Stimulated activated CD8-positive, alpha-beta memory T cell treated with anti-CD3 and anti-CD28 coated beads, Interleukin-7, amount 100 ng/mL, for 24 hours (primary cell): Measurements from ENCODE around the gene SLC6A18.

Source experiments
- DNase-seq: peaks from one replicate; pipeline ENCODE4 v3.0.0-alpha.2; 2020; ENCODE audit warnings: low read depth

Gene SLC6A18

GRCh38 chr5:1202798-1203185, 22.4 kb upstream of the SLC6A18 start:
- no peak for DNase-seq

- DNase-seq = no peak
These were observed 21.7 kb upstream of the SLC6A18 start for GRCh38 chr5:1203311-1203967.

DNA sequence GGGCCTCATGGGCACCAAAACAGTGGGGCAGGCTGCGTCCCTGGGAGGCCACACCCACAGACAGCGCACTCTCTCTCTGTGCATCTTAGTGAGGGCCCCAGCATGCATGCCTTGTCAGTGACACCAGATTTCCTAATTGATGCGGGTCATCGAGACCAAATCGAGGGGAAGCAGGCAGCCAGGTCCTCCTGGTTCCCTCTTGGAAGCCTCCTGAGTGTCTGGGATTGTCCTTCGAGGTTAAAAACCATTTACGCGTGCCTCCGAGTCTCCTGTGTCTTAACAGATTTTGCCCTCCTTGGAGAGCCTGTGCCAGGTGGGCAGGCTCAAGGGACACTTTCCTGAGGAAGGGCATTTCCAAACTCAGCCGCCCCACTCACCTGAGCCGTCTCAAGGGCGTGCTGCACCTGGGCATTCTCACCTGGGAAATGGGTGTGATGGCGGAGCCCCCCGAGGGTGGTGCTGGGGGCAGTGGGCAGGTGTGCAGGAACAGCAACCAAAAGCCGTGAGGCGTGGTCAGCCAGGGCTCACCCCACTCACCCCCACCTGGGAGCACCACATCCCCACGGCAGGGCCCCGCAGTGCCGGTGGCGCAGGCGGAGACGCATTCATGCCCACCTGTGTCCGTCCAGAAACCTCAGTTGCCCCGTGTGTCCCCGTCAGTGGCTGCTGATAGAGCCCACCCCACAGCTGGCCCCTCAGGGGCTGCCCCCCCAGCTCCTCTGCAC, 21.1 kb upstream of the SLC6A18 start:
- DNase-seq = no peak

DNA sequence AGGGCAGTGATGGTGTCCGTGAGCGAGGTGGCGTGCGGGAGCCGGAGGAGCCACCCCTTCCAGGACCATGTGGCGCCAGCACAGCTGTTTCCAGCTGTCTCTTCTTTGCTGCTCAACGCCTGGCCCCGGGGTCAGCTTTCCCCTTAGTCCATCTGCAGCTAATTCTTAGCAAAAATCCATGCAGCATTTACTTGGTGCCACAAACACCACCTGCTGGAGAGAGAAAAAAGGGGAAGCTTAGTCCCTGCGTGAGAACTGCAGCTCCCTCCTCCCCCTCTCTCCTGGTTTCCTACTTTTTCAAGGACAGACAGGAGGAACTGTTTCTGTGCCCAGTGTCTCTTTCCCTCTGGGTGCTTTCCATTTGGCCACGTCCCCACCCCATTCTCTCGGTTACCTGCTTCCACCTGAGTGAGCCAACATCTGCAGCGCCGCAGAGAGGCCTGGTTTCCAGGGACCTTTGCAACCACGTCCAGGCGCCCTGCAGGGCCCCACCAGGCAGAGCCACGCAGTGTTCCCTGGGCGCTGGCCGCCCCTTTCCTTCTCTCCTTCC, 20.4 kb upstream of the SLC6A18 start:
- DNase-seq = no peak

DNA sequence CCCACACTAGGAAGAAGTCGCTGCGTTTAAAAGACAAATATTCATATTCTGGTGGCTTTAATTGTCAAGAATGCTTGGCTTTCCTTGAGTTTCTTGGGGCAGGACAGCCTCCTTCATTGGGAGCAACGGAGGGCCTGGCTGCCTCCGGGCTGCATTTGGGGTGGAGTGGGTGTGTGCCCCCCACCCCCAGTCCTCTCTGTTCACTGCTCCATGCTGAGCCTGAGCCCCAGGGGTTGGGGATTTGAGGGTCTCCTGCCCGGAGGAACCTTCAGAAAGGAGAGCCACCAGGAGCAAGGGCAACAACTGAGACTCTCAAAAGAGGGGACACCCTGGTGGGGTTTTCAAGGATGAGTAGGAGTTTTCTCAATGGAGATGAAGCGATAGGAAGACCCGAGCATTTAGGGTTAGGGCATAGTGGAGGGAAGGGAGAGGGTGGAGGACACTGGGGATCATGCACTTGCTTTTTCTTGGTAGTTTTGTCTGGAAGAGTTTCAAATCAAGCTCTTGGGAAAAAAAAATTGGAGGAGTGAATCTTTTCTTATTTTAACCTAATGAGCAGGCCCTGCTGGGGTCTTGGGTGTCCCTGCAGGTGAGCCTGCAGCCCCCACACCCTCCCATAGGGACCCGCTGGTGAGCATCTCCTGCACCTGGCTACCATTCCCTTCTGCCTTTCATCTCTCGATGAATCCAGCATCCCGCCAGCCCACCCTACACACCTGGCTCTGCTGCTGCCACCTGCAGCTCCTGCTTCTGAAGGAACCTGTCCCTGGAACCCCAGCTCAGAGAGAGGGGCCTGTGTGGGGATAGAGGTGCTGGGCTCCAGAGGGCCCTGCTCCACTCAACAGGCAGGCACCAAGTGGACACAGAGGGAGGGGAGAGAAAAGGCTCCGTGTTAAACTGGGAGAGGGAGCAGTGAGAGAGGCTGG, 19.7 kb upstream of the SLC6A18 start:
- DNase-seq = no peak

DNA sequence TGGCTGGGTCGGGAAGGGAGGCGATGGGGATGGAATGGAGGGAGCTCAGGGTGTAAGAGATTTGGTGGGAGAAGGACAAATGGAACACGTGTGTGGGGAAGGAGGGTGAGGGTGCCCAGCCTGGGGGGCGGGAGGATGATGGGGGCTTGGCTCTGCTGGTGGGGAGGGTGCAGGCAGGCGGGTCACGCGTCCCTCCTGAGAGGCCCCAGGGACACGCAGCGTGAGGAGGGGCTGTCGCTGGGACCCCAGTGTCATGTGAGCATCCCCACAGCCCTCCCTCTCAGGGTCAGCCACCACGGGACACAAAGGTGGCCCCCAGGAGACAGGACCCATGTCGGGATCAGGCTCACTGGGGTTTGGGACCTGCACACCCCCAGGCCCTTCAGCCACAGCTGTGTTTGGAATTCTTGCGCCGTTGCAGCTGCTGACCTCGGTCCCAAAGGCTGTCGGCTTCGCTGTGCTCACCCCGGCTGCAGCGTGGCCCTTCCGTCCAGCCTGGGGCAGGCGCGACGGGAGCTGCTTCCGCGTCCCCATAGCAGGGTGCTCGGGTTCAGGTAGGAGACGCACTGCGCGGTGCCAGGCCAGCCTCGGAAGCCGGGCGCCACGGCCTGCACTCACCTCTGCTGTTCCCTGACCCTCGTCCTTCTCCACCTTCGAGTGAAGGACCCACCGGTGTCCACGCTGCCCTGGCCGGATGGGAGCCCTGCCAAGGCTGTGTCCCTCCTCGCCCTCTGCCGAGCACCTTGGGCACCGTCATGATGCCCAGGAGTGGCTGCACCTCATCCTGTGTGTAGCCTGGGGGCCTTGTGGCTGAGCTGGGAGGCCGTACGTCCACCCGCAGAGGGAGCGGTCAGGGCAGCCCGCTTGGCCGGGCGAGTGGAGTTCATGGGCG, 18.4 kb upstream of the SLC6A18 start:
- no peak for DNase-seq

DNA sequence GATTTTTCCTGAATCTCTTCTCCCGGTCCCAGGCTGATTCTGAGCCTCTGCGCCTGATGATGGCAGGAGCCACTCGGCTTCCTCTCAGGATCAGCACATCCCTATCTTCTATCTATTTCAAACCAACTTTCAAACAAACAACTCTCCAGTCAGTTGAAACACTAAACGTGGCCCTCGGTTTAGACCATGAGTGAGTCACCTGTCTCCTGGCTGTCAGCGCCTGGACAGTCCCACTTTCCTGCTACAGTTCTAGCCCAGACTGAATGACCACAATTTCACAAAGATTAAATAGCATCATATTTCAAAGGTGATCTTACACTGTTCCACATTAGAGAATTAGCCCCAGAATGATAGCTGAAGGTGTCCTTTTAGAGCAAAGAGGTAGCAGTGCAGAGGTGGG, 17.6 kb upstream of the SLC6A18 start:
- DNase-seq = no peak

- no peak for DNase-seq
These were observed 16.9 kb upstream of the SLC6A18 start for GRCh38 chr5:1208221-1208742.

- DNase-seq = no peak
These were observed 16.3 kb upstream of the SLC6A18 start for GRCh38 chr5:1208743-1209488.

DNA sequence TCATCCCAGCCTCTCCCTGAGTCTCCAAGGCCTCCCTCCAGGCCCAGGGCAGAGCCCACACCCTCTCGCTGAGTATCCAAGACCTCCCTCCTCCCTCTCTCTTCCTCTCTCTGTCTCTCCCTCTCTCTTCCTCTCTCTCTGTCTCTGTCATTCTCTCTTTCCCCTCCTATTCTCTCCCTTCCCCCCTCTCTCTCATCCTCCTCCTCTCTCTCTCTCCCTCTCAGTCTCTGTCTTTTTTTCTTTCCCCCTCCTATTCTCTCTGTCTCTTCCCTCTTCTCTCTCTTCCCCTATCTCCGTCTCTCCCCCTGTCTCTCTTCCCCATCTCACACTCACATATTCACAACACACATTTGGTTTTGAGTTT, 15.7 kb upstream of the SLC6A18 start:
- DNase-seq = no peak

GRCh38 chr5:1209896-1210776, 15.0 kb upstream of the SLC6A18 start:
- no peak for DNase-seq

- DNase-seq = no peak
These were observed 14.3 kb upstream of the SLC6A18 start for GRCh38 chr5:1210832-1211251.

- no peak for DNase-seq
These were observed 13.5 kb upstream of the SLC6A18 start for GRCh38 chr5:1211701-1212100.

- no peak for DNase-seq
These were observed 12.9 kb upstream of the SLC6A18 start for GRCh38 chr5:1212271-1212670.

GRCh38 chr5:1212881-1213280, 12.3 kb upstream of the SLC6A18 start:
- no peak for DNase-seq

DNA sequence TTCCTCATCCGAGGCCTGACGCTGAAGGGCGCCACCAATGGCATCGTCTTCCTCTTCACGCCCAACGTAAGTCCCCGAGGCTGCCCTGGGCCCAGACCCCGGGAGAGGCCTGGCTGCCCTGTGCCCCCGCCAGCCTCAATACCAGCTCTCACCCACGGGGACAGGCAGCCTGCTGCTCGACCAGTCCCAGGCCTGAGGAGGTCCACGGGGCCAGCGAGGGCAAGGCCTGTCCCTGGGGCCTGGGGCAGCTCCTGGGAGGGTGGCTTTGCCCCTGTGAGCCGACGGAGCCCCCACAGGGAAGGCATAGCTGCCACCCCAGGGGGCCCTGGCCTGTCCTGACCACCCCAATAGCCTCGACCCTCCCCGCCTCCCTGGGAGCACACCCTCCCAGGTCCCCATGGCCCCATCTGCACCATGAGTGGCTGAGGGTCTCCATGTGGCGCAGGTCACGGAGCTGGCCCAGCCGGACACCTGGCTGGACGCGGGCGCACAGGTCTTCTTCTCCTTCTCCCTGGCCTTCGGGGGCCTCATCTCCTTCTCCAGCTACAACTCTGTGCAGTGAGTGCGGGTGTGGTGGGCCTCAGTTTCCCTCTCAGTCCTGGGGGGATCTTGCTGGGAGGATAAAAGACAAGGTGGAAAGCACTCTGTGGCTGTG, 11.5 kb upstream of the SLC6A18 start:
- no peak for DNase-seq

GRCh38 chr5:1214163-1214935, 10.8 kb upstream of the SLC6A18 start:
- no peak for DNase-seq

DNA sequence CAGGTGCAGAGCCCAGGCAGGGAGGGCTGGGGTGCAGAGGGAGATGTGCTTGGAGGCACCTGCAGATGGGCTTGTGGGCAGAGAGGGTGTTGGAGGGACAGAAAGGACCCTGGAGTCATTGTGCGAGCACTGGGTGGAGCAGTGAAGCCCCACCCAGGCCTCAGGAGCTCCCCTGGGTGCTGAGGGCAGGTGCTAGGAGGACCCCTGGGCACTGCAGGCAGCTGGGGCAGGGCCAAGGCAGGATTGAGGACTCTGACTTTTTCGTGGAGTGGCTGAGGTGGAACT, 10.3 kb upstream of the SLC6A18 start:
- DNase-seq = no peak
